H9 (cell line): ENCODE data around the gene WFDC5. TPM values are rescaled to one million over a fixed set of nuclear protein-coding genes. Genes with fewer than 3 reads are reported as not detected.

Experiments used
- DNase-seq: peaks from one replicate; pipeline ENCODE4 v3.0.0-alpha.2; 2017
- H2AFZ ChIP-seq: one replicate; pipeline ENCODE4 v1.6.1; 2013; ENCODE audit warnings: mild to moderate bottlenecking, low read length, control low read depth, moderate library complexity
- H2AK5ac ChIP-seq: 2 replicates; pipeline ENCODE4 v1.6.1; 2013; ENCODE audit warnings: low read length, control low read depth, mixed read lengths; ENCODE audit not compliant: insufficient read length
- H2BK120ac ChIP-seq: one replicate; pipeline ENCODE4 v1.6.1; 2013; ENCODE audit warnings: low read depth, mild to moderate bottlenecking, low read length, control low read depth, inconsistent platforms; ENCODE audit not compliant: poor library complexity, severe bottlenecking
- H2BK12ac ChIP-seq: 2 replicates; pipeline ENCODE4 v1.6.1; 2013; ENCODE audit warnings: low read length, control low read depth, mixed read lengths, low read depth; ENCODE audit not compliant: insufficient read length
- H2BK15ac ChIP-seq: 2 replicates; pipeline ENCODE4 v1.6.1; 2013; ENCODE audit warnings: low read depth, low read length, control low read depth
- H2BK20ac ChIP-seq: one replicate; pipeline ENCODE4 v1.6.1; 2013; ENCODE audit warnings: low read depth, mild to moderate bottlenecking, low read length, control low read depth, inconsistent platforms; ENCODE audit not compliant: poor library complexity, severe bottlenecking
- H2BK5ac ChIP-seq: 2 replicates; pipeline ENCODE4 v1.6.1; 2013; ENCODE audit warnings: low read length, control low read depth, mixed read lengths; ENCODE audit not compliant: insufficient read length
- H3K14ac ChIP-seq: 2 replicates; pipeline ENCODE4 v1.6.1; 2013; ENCODE audit warnings: low read length, control low read depth; ENCODE audit not compliant: insufficient read depth
- H3K18ac ChIP-seq: 2 replicates; pipeline ENCODE4 v1.6.1; 2013; ENCODE audit warnings: low read depth, mild to moderate bottlenecking, mixed read lengths, low read length, control low read depth; ENCODE audit not compliant: insufficient read length
- H3K23ac ChIP-seq: 2 replicates; pipeline ENCODE4 v1.6.1; 2013; ENCODE audit warnings: low read length, control low read depth, mixed read lengths, low read depth; ENCODE audit not compliant: insufficient read length
- H3K23me2 ChIP-seq: 2 replicates; pipeline ENCODE4 v1.6.1; 2013; ENCODE audit warnings: low read depth, mild to moderate bottlenecking, mixed read lengths, low read length, control low read depth; ENCODE audit not compliant: insufficient read length, poor library complexity, severe bottlenecking
- H3K27ac ChIP-seq: 2 replicates; pipeline ENCODE4 v1.5.1; 2013; ENCODE audit warnings: low read length, control low read depth, mixed read lengths, low read depth; ENCODE audit not compliant: insufficient read length
- H3K27me3 ChIP-seq: 2 replicates; pipeline ENCODE4 v1.6.1; 2013; ENCODE audit warnings: low read length, control low read depth, inconsistent platforms; ENCODE audit not compliant: insufficient read depth
- H3K4ac ChIP-seq: 2 replicates; pipeline ENCODE4 v1.6.1; 2013; ENCODE audit warnings: low read depth, mild to moderate bottlenecking, control low read depth, inconsistent platforms, low read length, moderate library complexity
- H3K4me1 ChIP-seq: 2 replicates; pipeline ENCODE4 v1.6.1; 2013; ENCODE audit warnings: low read length, control low read depth, inconsistent platforms; ENCODE audit not compliant: insufficient read depth
- H3K4me2 ChIP-seq: 2 replicates; pipeline ENCODE4 v1.6.1; 2013; ENCODE audit warnings: low read length, control low read depth, mixed read lengths; ENCODE audit not compliant: insufficient read length, insufficient read depth
- H3K56ac ChIP-seq: 2 replicates; pipeline ENCODE4 v1.6.1; 2013; ENCODE audit warnings: low read depth, mild to moderate bottlenecking, mixed read lengths, low read length, control low read depth; ENCODE audit not compliant: insufficient read length
- H3K79me1 ChIP-seq: 2 replicates; pipeline ENCODE4 v1.6.1; 2013; ENCODE audit warnings: low read depth, mild to moderate bottlenecking, moderate library complexity, low read length, control low read depth, inconsistent platforms; ENCODE audit not compliant: insufficient read depth, poor library complexity, severe bottlenecking
- H3K79me2 ChIP-seq: 2 replicates; pipeline ENCODE4 v1.6.1; 2013; ENCODE audit warnings: low read length, control low read depth, inconsistent platforms; ENCODE audit not compliant: insufficient read depth
- H3K9ac ChIP-seq: 2 replicates; pipeline ENCODE4 v1.6.1; 2013; ENCODE audit warnings: low read length, control low read depth, mixed read lengths; ENCODE audit not compliant: insufficient read length; ENCODE audit errors: extremely low read depth
- H3K9me3 ChIP-seq: one replicate; pipeline ENCODE4 v1.6.1; 2013; ENCODE audit warnings: low read depth, low read length, inconsistent platforms; ENCODE audit not compliant: control insufficient read depth
- H3T11ph ChIP-seq: one replicate; pipeline ENCODE4 v1.6.1; 2013; ENCODE audit warnings: mild to moderate bottlenecking, low read length, control low read depth, inconsistent platforms
- H4K20me1 ChIP-seq: one replicate; pipeline ENCODE4 v1.6.1; 2013; ENCODE audit not compliant: control insufficient read depth, insufficient read length, insufficient read depth
- H4K5ac ChIP-seq: 2 replicates; pipeline ENCODE4 v1.6.1; 2013; ENCODE audit warnings: low read depth, mild to moderate bottlenecking, mixed read lengths, low read length, control low read depth; ENCODE audit not compliant: insufficient read length
- H4K8ac ChIP-seq: replicated peaks from 2 replicates; pipeline ENCODE4 v1.6.1; 2013; ENCODE audit warnings: low read length, control low read depth, mixed read lengths, low read depth; ENCODE audit not compliant: insufficient read length
- H4K91ac ChIP-seq: 2 replicates; pipeline ENCODE4 v1.6.1; 2013; ENCODE audit warnings: low read depth, mild to moderate bottlenecking, moderate library complexity, mixed read lengths, low read length, control low read depth; ENCODE audit not compliant: insufficient read length
- H3K27ac Mint-ChIP-seq, 3 experiments: 2 replicates in 2 of 3; 3 replicates in 1 of 3; pipeline ENCODE4 v1.8.0; 2020 to 2021; ENCODE audit warnings: mixed read lengths in 3 of 3, mild to moderate bottlenecking in 1 of 3, moderate library complexity in 1 of 3
- H3K27me3 Mint-ChIP-seq: 2 replicates; pipeline ENCODE4 v1.8.0; 2021; ENCODE audit warnings: low read depth, mild to moderate bottlenecking, moderate library complexity, mixed read lengths
- H3K36me3 Mint-ChIP-seq, 3 experiments: 2 replicates in 2 of 3; 3 replicates in 1 of 3; pipeline ENCODE4 v1.8.0; 2020 to 2021; ENCODE audit warnings: low read depth in 3 of 3, mixed read lengths in 3 of 3; ENCODE audit not compliant: insufficient read depth in 1 of 3
- H3K4me1 Mint-ChIP-seq, 2 experiments: 2 replicates each; pipeline ENCODE4 v1.8.0; 2020; ENCODE audit warnings: mixed read lengths in 2 of 2
- H3K4me3 Mint-ChIP-seq, 2 experiments: 2 replicates in 1 of 2; 3 replicates in 1 of 2; pipeline ENCODE4 v1.8.0; 2020 to 2021; ENCODE audit warnings: mild to moderate bottlenecking in 2 of 2, mixed read lengths in 2 of 2, moderate library complexity in 1 of 2
- H3K9me3 Mint-ChIP-seq, 2 experiments: 2 replicates in 1 of 2; 3 replicates in 1 of 2; pipeline ENCODE4 v1.8.0; 2020; ENCODE audit warnings: mild to moderate bottlenecking in 2 of 2, mixed read lengths in 2 of 2, moderate library complexity in 1 of 2
- WGBS: extraction: QIAGEN DNeasy Blood & Tissue Kit; methylation state at CpG from one replicate; pipeline ENCODE4 v1.1.7; 2013; ENCODE audit warnings: missing lambda C conversion rate, low lambda C conversion rate, mixed read lengths; ENCODE audit not compliant: insufficient read length; ENCODE audit errors: extremely low coverage; 5-methylcytosine and 5-hydroxymethylcytosine counted together
- total RNA-seq: library from RNA; stranded (reverse); gene quantifications from 2 replicates; pipeline ENCODE4 v1.2.1, GENCODE V29; 2021
- TF ChIP-seq, protein P1 (sequence below): fragments of 200-600 bp; sonication (generic); conservative IDR thresholded peaks from 3 replicates; pipeline ENCODE4 v1.8.0; 2021; ENCODE audit warnings: antibody characterized with exemption, mild to moderate bottlenecking

WFDC5 gene
- total RNA-seq, 1 experiment from 2014 or later: not detected

DNA sequence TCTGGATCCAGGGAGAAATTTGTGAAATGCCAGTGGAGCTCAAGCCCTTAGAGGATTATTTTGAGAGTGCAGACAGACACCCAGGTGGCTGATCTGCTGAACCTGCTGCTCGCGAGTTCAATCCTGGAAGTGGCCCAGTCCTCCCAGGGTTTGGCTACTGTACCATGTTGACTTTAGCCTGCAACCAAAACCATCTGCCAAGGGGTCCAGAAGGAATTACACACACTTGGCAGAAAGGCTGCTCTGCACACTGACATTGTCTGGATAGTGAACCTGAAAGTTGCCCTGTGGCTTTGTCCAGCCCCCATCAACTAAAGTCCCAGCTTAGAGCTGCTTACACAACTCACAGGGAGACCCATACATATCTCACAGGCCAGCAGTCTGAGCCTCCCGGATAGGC, 38.2 kb upstream of the WFDC5 start:
- no peak overlapping the region for H2BK5ac ChIP-seq
- H3K9me3 ChIP-seq: no peaks in the 10 kb centered on the region
- no peaks in the 10 kb centered on the region for H3K79me1 ChIP-seq
- H2BK20ac ChIP-seq: no peak overlapping the region
- no peak overlapping the region for H3K9ac ChIP-seq
- H3K4ac ChIP-seq: no peak overlapping the region
- no peaks in the 10 kb centered on the region for H4K20me1 ChIP-seq
- H2BK15ac ChIP-seq: no peak overlapping the region
- no peak overlapping the region for H3K18ac ChIP-seq
- H3K14ac ChIP-seq: no peak overlapping the region
- H3K4me2 ChIP-seq: no peak overlapping the region
- no CpG with 5 or more reads among the region's 3 CpGs for WGBS
- no peaks in the 10 kb centered on the region for H3K4me1 ChIP-seq
- H3T11ph ChIP-seq: no peak overlapping the region
- H2BK120ac ChIP-seq: no peak overlapping the region
- H3K4me3 Mint-ChIP-seq: no peak overlapping the region
- TF ChIP-seq, protein P1, sequence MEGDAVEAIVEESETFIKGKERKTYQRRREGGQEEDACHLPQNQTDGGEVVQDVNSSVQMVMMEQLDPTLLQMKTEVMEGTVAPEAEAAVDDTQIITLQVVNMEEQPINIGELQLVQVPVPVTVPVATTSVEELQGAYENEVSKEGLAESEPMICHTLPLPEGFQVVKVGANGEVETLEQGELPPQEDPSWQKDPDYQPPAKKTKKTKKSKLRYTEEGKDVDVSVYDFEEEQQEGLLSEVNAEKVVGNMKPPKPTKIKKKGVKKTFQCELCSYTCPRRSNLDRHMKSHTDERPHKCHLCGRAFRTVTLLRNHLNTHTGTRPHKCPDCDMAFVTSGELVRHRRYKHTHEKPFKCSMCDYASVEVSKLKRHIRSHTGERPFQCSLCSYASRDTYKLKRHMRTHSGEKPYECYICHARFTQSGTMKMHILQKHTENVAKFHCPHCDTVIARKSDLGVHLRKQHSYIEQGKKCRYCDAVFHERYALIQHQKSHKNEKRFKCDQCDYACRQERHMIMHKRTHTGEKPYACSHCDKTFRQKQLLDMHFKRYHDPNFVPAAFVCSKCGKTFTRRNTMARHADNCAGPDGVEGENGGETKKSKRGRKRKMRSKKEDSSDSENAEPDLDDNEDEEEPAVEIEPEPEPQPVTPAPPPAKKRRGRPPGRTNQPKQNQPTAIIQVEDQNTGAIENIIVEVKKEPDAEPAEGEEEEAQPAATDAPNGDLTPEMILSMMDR: no peak
- H4K91ac ChIP-seq: no peak overlapping the region
- H3K27me3 ChIP-seq: no peaks in the 10 kb centered on the region
- H3K27me3 Mint-ChIP-seq: peaks cover 19% of the 10 kb centered on the region
- peaks cover 4 to 14% of the 10 kb centered on the region in 2 experiments for H3K9me3 Mint-ChIP-seq
- no peaks in the 10 kb centered on the region for H3K23me2 ChIP-seq
- H3K4me1 Mint-ChIP-seq: no peaks in the 10 kb centered on the region
- no peaks in the 10 kb centered on the region; a peak in 1 of 7 replicates for H3K36me3 Mint-ChIP-seq
- H2AK5ac ChIP-seq: no peak overlapping the region
- no peak overlapping the region for H2AFZ ChIP-seq
- H4K5ac ChIP-seq: no peak overlapping the region
- no peak overlapping the region for H4K8ac ChIP-seq
- no peak overlapping the region for H3K27ac ChIP-seq
- no peak overlapping the region for H2BK12ac ChIP-seq
- H3K56ac ChIP-seq: no peak overlapping the region
- H3K23ac ChIP-seq: no peak overlapping the region
- H3K27ac Mint-ChIP-seq: no peak overlapping the region
- no peak for DNase-seq
- H3K79me2 ChIP-seq: no peaks in the 10 kb centered on the region
